A204.1 (cell line): Measurements from ENCODE around the gene NEAT1.

Experiments used
- FAIRE-seq: peaks from 2 replicates; lab custom pipeline; 2012; peaks lifted over from hg19 to GRCh38; lab: Jason Lieb, UNC

NEAT1 gene

DNA sequence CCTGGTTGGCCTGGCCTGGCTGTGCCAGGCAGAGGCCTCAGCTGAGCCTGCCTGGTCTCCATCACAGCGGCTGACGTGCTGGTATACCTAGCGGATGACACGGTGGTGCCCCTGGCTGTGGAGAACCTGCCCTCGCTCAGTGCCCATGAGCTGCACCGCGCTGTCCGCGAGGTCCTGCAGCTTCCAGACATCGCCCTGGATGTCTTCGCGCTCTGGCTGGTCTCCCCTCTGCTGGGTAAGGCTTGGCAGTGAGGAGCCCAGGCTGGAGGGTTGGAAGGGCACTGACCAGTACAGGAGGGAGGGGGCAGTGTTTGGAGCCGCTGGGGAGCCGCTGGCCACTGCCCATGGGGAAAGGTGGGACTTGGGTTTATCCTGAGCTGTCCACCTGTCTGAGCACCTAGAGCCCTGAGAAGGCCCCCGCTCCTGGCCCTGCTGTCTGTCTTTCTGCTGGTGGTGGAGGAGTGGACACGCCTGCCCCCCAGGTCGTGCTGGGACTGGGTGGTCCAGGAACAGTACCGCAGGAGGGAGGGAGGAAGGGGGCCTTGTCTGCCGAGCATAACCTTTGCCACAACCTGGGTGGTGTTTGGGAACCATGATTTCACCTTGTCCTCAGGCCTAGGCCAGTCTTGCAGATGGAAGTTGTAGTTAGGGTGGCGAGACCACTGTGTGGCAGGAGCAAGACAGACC, 33.2 kb upstream of the NEAT1 start:
- FAIRE-seq, result no peak

DNA sequence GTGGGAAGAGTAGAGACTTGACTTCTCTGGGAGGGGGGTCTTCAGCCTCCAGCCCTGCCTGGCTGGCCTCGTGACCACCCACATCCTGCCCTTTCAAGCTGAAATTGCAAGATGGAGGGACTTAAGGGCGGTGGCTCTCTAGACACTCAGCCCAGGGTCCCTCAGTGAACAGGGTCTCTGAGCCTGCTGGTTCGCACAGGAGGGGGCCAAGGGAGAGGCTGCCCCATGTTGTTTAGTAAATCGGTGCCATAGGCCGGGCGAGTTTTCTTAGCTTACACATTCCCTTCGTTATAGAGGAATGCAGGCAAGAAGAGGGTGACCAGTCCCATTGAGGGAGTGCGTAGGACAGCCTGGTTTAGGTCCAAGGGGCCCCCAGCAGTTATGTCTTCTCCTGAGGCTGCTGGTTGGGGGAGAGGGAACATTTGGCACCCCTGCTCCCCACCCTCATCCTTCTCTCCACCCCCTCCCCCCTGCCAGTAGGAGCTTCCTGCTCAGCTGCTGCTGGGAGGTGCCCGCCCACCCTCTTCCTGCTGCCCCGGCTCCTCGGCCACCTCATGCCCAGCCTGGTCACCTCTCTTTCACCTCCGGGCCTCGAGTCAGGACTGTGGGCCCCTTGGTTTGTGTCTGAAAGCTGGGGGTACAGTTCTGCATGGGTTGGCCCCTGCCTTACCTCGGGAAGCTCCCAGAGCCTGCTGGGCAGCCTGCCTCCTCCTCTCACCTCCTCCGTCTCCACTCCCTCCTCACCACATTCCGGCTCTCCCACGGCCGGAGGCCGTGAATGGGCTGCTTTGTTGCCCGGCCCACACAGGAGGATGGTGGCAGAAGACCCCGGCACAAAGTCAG, 32.3 kb upstream of the NEAT1 start:
- no peak for FAIRE-seq

DNA sequence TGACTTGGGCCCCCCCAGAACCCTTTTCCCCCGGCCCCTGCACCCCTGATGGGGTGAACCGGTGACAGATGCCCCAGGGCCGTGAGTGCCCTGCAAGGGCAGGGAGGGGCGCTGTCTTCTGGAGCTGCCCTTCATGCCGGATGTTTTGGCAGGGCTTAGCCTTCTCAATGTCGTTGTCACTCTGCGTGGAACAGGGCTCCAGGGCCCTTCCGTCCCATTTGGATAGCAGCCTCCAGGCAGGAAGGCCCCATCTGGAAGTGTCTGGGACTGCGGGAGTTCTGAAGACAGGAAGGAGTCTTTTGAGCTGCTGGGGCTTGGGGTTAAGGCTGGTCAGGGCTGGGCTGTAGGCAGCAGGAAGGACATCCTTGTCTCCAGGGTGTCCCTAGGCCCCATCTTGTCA, 31.6 kb upstream of the NEAT1 start:
- no peak for FAIRE-seq

DNA sequence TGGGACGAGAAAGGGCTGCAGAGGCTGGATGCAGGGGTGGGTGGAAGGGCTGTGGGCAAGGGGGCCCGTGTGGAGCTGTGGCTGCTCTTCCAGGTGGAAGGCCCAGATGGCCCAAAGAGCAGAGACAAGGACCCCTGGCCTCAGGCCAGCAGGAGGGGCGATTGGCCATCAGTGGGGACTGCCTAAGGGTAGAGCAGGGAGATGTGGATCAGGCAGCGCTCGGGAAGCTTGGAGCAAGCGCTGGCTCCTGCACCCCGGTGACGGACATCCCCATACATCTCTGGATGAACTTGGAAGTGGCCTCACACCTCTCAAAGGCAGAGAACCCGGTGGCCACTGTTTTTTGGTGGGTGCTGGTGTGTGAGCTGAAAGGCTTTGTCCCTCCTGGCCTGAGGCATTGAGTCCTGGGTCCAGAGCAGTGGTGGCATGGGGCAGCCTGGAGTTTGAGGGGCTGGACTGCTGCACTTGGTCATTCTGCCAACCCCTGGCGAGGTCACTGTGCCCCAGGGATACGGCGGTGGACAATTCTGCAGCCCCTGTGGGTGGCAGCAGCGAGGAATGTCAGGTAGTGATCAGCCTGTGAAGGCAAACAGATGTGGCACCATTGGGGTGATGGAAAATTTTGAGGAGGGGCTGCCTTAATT, 30.3 kb upstream of the NEAT1 start:
- FAIRE-seq, result no peak

DNA sequence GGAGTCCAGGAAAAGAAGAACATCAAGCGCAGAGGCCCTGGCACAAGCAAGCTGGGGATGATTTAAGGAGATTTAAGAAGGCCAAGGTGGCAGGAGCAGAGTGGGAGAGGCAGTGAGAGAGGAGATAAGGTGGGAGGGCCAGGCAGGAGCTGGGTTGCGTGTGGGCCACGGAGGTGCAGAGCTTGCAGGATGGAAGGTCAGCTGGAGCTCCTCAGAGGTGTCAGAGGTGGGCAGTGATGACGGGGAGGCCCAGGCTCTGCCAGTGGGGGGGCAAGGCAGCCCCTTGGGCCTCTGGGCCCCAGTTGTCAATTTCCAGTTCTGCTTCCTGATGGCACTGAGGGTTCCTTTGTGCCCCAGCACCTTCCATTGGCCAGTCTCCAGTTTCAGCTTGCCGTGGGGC, 29.7 kb upstream of the NEAT1 start:
- FAIRE-seq, result no peak

DNA sequence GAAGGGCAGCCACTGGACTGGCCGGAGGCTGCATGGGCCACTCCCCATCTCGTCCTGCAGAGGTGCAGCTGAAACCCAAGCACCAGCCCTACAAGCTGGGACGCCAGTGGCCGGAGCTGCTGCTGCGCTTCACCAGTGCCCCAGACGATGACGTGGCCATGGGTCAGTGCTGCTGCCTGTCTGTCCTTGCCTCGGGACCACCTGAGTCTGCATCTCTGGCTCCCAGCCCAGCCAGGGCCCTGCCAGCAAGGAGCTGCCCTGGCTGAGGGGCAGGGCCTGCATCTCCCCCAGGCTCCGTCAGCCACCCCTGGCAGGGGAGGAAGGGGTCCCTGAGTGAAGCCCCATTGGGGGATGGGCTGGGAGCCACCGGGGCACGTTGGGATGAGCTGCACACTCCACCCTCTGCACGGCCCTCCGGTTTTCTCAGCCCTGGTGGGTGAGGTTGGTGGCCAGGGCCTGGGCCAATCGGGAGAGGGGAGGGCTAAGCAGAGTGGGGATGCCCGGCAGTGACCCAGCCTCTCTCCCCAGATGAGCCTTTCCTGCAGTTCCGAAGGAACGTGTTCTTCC, 29.0 kb upstream of the NEAT1 start:
- FAIRE-seq, result no peak

DNA sequence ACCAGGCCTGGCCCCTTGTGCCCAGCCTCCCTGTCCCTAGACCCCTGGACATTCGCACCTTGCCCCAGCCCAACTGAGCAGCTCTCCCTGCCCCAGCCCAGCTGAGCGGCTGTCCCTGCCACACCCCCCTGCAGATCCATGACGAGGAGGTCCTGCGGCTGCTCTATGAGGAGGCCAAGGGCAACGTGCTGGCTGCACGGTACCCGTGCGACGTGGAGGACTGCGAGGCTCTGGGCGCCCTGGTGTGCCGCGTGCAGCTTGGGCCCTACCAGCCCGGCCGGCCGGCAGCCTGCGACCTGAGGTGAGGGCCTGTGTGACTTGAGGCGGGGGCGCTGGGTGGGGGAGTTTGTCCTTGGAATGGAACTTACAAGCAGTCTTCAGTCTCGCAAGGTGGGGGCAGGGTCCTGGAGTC, 28.5 kb upstream of the NEAT1 start:
- no peak for FAIRE-seq

DNA sequence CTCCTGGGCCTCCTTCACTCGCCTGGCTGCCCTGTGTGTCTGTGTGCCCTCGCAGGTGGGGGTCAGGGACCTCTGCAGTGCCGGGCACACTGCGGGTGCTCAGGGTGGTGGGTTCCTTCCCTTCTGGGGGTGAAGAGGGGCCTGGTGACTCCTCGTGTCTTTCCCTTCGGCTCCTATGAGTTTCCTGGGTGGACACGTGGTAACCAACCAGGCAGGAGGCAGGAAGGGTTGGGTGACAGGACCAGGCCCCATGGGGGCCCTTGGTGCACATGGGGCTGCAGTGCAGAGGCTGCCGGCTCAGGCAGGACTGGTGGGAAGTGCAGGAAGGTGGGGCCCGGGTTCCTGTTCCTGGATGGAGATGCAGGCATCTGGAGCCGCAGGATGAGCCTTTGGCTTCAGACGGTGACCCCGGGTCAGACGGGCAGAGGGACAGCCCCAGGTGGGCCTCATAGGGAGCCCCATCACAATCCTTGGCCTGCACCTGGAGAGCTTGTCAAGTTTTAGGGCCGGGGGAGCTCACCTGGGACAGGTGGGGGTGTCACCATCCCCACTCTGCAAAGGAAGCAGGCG, 26.6 kb upstream of the NEAT1 start:
- no peak for FAIRE-seq

DNA sequence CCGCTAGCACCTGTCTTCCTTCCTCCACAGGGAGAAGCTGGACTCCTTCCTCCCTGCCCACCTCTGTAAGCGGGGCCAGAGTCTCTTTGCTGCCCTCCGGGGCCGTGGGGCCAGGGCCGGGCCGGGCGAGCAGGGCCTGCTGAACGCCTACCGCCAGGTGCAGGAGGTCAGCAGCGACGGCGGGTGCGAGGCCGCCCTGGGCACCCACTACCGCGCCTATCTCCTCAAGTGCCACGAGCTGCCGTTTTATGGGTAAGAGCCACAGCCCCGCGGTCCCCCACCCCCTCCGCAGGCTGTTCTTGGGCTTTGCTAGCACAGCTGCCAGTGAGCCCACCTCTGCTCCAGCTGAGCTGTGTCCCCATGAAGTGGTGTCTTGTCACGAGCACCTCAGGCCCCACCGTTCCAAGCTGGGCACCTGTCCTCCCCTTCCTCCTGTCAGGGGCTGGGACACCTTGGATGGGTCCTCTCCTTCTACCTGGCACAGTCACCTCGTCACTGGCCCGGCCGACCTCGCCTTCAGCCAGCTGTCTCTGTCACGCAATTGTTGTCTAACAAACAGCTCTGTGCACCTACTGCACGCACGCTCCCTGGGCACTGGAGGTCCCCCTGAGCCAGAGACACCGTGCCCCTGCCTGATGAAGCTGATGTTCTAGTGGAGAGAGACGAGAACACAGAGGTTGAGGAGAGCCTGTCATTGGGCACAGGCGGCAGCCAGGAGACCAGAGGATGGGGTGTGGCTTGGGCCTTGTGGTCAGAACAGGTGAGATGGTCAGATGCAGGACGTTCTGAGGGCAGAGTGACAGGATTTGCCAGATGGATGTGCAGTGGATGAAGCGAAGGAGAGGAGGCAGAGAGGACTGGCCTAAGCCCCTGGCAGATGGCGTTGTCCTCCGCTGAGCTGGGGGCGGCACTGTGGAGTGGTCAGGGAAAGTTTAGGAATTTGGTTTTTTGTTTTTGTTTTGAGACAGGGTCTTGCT, 25.5 kb upstream of the NEAT1 start:
- no peak for FAIRE-seq

DNA sequence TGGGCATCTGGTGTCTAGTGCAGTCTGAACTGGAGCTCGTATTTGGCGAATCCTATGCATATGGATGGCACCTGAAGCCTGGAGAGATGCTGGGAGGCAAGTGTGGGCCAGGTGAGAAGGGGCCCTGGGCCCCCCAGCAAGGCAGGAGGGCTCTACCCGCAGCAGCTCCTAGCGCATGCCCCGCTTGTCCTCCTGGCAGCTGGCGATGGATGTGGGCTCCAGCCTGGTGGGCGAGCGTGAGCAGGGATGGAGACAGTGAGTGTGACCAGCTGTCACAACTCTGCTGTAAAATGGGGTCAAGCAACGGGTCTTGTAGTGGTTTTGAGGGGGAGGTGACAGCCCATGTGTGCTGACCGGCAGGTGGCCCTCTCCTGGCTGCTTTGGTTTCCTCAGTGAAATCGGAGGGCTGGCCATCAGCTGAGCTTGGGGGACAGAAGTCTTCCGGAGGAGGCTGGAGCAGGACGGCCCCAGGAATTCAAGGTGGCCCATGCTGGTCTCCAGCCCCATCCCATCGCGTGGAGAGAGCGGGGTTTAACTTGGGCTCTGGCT, 24.2 kb upstream of the NEAT1 start:
- FAIRE-seq, result no peak

DNA sequence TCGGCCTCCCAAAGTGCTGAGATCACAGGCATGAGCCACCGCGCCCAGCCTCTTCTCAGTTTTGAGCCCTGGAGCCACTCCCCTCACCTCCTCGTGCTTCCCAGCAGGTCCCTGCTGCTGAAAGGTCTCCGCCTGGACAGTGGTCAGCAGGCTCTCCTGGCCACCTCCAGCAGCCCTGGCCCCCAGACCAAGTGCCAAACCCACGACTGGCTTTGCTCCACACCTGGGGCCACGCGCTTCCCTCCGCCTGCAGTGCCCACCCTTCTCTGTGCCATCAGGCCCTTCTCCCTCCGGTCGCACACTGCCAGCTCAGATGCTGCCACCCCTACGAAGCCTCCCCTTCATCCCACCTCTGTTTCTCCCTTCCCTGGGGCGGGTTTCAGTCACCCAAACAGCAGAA, 23.3 kb upstream of the NEAT1 start:
- no peak for FAIRE-seq

DNA sequence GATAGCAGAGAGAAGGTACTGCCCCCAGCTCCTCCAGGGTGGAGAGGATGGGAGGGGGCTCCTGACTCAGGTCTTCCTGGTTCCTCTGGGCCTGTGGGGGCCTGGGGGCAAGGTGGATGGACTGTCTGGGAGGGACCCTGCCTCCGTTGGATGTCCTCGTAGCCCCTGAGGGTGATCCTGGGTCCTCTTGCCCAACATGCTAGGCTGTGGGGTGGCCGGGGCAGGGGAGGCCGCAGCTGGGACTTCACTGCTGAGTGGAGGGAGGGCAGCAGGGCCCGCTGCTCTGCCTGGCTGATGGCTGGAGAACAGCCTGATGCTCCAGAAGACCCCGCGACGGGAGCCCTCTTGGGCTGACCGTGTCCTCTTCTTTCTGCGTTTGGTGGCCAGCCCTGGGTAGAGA, 22.8 kb upstream of the NEAT1 start:
- no peak for FAIRE-seq

DNA sequence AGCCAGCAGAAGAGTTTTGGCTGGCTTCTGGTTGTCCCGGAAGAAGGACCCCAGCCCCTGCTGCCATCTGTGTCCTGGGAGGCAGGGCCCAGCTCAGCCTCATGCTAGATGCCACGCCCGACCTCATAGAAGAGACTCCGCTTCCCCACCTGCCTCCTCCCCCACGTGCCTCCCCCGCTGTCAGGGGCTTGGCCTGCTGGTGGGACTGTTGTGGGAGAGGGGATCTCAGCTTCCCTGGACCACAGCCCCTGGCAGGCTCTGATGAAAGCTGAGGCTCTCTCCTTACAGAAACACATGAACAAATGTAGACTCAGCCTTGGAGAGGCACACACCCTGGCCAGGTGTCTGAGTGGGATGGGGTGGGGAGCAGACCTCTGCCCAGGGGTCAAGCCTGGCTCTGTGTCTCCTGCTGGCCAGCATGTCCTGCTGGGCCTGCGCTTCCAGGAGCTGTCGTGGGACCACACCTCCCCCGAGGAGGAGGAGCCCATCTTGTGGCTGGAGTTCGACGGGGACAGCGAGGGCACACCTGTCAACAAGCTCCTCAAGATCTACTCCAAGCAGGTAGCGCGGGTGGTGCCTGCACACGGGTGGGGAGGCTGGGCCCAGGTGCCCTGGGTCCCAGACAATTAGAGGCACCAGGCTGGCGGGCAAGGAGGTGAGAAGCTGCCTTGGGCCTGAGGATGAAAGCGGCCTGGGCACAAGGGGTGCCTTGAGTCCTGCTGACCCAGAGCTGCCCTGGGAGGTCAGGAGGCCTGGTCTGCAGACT, 22.1 kb upstream of the NEAT1 start:
- FAIRE-seq, result no peak

DNA sequence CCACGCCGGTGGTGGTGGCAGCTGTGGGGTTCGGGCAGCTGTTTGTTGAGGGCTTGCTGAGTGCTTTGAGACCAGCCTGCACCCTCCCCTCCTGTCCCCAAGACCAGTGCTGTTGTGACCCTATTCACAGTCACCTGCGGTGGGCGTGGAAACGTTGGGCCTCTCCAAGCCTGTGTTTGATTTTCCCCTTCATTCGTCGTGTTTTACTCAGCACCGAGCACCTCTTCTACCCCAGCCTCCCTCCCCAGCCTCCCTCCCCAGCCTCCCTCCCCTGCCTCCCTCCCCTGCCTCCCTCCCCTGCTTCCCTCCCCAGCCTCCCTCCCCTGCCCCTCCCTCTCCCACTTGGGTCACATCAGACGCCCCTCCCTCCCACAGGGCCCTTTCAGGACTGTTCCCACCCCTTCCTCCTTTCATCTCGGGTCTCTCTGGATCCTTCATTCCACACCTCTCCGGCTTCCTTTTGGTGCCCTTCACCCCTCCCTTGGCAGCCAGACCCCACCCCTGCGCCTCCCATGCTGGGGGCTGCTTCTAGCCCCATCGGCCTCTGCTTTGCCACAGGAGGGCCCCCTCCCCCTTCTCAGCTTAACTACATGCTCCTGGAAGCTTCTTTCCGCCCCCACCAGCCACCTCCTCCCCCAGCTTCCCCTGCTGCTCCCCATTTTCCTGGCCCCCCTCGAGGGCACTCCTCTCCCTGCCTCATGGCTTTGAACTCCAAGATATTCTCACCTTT, 21.4 kb upstream of the NEAT1 start:
- FAIRE-seq, result no peak

DNA sequence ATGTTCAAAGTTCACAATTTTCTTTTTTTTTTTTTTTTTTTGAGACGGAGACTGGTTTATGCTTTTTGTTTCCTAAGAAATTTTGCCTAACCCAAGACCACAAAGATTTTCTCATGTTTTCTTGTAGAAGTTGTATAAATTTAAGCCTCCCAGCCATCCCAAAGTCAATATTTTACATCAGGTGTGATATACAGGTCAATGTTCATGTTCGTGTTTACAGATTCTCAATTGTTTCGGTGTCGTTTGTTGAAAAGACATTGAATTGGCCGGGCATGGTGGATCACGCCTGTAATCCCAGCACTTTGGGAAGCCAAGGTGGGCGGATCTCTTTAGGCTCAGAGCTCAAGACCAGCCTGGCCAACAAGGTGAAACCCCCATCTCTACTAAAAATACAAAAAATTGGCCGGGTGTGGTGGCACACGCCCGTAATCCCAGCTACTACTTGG, 20.8 kb upstream of the NEAT1 start:
- no peak for FAIRE-seq

DNA sequence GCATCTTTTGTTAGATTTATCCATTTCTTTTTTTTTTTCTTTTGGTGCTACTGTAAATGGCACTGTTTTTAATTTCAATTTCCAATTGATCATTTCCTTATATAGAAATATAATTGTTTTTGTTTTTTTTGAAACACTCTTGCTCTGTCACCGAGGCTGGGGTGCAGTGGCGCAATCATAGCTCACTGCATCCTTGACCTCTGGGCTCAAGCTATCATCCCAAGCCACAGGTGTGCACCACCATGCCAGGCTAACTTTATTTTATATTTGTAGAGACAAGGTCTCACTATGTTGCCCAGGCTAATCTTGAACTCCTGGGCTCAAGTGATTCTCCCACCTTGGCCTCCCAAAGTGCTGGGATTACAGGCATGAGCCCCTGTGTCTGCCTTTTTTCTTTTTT, 19.8 kb upstream of the NEAT1 start:
- no peak for FAIRE-seq

DNA sequence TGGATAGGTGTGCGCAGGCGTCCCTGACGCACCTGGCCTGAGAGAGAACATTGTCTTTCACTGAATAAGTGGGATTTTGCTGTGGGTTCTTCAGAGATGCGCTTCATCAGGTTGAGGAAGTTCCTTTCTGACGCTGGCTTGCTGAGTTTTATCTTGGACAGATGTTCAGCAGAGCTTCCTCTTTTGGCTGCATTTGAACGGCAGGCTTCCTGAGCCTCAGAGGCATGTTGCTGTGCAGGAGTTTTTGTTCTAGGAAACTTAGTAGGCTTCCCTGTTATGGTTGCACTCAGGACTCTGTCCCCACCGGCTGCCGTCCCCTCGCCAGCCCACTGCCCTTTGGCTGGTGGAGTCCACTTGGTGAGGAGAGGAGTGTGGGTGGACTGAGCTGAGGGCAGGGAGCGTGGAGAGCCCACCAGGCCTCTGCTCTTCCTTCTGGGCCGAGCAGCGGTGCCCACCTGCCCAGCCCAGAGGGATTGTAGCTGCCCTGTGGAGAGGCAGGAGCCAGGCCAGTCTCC, 18.9 kb upstream of the NEAT1 start:
- FAIRE-seq, result no peak

DNA sequence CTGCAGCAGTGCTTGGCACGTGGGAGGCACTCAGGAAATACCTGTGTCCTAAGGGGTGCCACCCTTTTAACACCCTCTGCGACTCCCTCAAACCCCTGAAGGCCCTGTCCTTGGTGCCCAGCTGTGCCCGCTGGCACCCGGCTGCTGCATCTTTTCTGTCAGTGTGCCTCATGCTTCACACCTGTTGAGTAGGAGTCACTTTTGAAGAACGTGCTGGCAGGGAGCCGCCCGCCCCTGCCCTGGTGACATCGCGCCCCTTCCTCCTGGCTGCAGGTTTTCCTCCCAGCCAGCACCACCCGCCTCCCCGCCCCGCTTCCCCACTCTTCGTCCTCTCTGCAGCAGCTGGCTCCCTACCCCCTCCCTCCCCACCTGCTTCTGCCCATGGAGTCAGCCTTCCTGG, 18.4 kb upstream of the NEAT1 start:
- no peak for FAIRE-seq

DNA sequence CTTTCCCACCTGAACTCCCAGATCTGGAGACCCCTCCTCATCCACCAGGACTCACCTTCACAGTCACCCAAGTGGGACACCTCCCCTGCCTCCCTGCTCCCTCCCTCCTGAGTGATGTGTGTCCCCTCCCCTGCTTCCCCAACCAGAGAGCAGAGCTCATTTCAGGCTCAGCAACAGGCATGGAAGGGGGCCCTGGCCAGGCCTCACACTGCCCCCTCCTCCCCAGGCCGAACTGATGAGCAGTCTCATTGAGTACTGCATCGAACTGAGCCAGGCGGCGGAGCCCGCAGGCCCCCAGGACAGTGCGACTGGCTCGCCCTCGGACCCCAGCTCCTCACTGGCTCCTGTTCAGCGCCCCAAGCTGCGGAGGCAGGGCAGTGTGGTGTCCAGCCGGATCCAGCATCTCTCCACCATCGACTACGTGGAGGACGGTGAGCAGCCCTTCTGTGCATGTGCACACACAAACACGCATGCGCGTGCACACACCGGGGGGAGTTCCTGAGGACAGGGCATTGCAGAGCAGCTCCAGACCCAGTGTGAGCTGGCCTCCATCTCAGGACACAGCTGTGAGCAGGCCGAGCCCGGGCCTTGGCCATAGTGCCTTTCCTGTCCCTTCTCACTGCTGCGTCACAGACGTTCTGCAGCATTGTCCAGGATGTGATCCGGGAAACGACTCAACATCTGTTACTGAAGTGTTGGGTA, 17.8 kb upstream of the NEAT1 start:
- no peak for FAIRE-seq
